ENCODE data around the gene POSTN. TPM values are rescaled to one million over a fixed set of nuclear protein-coding genes. Genes with fewer than 3 reads are reported as not detected.
"Not testable (repeated sequence)": the region's sequence is repeated elsewhere in the genome, so short reads cannot be mapped to it uniquely, and the experiment has no call there.

The POSTN gene
- total RNA-seq, 1 donor from 2014 or later: 26.5 TPM

DNA sequence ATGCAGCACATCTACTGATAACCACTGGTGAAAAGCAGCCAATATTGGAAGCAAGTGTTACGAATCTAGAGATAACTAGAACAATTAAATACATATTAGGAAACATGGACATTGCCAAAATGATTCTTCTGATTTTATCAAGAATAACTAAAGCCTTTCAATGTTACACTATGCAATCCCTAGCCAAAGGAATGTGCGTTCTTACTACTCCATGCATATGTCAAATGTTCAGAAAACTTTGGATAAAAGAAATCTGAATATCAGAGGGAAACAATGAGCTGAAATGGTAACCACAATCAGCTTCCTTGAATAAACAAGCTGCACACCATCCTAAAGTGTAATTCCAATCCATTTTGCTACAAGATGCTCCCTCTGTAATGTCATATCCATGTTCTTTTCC lies 951 bp upstream of the POSTN start:
- DNase-seq (ENCODE audit: extremely low read depth, low read depth, low spot score): no peak

DNA sequence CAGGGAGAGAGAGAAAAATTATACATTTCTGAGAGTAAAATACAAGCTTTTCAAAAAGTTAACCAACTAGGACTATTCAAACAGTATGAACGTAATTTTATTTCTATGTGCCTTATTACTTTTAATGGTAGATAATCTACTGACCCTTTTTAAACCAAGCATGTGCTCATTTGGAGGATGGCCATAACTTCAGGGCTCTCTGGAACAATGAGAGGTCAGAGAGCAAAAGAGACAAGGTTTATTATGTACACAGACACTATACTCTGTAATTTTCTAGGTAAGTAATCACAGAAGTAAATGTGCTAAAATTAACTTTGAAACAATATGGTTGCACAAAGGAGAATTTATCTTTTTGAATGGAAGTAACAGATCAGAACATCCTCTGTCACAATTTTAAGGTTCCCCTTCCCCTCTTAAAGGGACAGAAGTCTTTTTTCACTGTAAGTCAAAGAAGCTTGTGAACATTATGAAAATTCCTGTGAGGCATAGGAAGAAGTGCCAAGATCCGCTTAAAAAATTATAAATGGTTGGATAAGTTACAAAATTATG lies 1.0 kb downstream of the POSTN start:
- no peak for DNase-seq (ENCODE audit: extremely low read depth, low read depth, low spot score)

DNA sequence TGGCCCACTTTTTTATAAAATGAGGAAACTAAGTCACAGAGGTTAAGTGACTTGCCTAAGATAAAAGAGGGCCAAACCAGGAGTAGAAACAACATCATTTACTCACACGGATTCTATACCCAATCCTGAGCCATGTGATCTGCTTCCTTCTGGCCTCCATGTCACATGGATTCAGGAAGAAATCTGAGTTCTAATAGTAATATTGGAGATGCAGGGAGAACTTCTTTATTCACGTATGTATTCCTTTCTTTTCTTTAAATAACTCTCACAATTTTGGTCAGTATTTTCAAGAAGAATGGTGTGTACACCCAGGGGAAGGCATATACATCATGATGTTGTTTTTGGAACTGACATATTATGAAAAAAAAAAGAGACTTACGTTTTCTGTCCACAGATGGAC lies 1.8 kb downstream of the POSTN start:
- no peak for DNase-seq (ENCODE audit: extremely low read depth, low read depth, low spot score)

- no peak for DNase-seq (ENCODE audit: extremely low read depth, low read depth, low spot score)
Observed at GRCh38 chr13:37595162-37595561, 3.4 kb downstream of the POSTN start.

- DNase-seq (ENCODE audit: extremely low read depth, low read depth, low spot score): no peak
Observed at GRCh38 chr13:37594550-37594949, 4.0 kb downstream of the POSTN start.

- not testable (repeated sequence) for DNase-seq (ENCODE audit: extremely low read depth, low read depth, low spot score)
Observed at GRCh38 chr13:37589381-37589780, 9.2 kb downstream of the POSTN start.

DNA sequence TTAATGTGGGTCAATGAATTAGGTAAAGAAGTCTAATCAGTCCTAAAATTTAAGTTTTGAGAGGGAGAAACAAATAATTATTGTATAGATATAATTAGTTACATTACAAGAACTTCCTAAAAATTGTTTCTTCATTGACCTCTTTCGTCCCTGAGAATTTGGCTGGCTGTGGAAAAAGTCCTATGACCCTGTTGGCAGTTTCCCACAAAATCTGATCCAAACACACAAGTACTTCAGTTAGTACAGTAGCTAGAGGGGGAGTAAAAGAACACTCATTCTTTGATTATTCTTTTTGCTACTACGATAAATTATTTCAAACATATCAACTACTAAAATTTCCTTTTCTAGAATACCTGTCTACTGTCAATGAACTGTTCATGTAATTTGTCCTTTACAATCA lies 11.3 kb downstream of the POSTN start:
- DNase-seq (ENCODE audit: extremely low read depth, low read depth, low spot score): no peak

GRCh38 chr13:37586164-37586563 lies 12.4 kb downstream of the POSTN start:
- DNase-seq (ENCODE audit: extremely low read depth, low read depth, low spot score): no peak

- no peak for DNase-seq (ENCODE audit: extremely low read depth, low read depth, low spot score)
Observed at GRCh38 chr13:37585541-37585940, 13.0 kb downstream of the POSTN start.

DNA sequence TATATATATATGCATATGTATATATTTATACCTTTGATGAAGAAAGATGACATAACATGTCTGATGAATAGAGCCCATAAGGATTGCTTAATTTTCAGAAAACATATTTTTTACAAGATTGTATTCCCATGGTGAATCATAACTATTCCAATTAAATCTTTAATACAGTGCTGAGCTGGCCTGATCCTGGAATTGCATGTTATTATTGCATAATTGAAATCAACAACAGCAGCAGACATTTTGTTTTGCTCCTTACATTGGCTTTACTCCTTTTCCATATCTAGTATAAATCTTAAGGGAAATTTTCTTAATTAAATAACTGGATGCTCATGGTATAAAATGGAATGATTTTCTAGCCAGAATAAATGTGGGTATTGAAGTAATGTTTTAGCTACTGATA lies 22.0 kb downstream of the POSTN start:
- DNase-seq (ENCODE audit: extremely low read depth, low read depth, low spot score): no peak

DNA sequence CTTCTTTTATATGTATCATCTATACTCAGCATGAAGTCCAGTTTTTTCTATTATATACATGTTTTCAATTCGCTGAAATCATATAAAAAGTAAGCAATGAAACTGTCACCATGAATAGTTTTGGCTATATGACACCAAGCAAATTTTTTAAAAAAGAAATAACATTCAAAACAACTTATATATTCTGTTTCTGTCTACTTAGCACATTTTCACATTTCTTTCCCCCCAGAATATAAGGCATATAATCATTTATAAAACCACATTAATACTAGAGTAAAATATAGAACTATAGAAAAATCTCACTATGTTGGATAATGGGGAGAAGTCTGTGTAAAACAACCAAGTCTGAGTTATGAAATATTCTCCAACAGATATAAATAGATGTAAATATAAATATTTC lies 33.1 kb downstream of the POSTN start:
- no peak for DNase-seq (ENCODE audit: extremely low read depth, low read depth, low spot score)

DNA sequence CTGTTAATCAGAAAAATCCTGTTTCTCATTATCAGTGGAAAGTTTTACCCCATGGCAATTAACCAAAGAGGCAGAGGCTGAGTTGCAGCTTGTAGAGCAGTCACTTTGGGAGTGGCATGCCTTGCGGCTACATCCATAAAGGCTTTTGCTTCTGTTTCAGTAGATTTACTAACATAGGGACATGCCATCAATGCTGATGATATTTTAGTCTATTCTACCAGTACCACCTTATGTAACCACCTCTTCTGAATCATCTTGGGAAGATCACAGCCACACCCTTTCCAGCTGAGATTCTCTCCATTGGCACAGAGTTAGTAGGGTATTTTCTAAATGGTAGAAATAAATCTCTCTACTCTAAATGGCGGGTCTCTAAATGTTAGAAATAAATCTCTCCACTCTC lies 37.5 kb downstream of the POSTN start:
- DNase-seq (ENCODE audit: extremely low read depth, low read depth, low spot score): no peak

DNA sequence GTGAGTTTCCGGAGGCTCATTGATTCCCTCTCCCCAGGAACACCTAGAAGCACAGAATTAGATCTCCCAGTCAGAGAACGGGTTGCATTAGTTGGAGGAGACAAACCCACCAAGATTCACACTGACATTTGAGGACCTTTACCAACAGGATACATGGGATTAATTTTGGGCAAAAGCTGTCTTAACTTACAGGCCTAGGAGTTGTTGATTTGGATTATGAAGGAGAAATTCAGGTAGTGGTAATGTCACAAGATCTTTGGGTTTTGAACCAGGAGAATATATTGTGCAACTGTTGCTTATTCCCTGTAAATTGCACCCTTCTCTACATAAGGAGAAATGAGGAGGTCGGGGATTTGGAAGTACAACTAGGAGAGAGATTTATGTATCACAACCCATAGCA lies 38.0 kb downstream of the POSTN start:
- no peak for DNase-seq (ENCODE audit: extremely low read depth, low read depth, low spot score)

- DNase-seq (ENCODE audit: extremely low read depth, low read depth, low spot score): not testable (repeated sequence)
Observed at GRCh38 chr13:37558766-37559165, 39.8 kb downstream of the POSTN start.

- DNase-seq (ENCODE audit: extremely low read depth, low read depth, low spot score): no peak
Observed at GRCh38 chr13:37546087-37546486, 52.5 kb downstream of the POSTN start.

DNA sequence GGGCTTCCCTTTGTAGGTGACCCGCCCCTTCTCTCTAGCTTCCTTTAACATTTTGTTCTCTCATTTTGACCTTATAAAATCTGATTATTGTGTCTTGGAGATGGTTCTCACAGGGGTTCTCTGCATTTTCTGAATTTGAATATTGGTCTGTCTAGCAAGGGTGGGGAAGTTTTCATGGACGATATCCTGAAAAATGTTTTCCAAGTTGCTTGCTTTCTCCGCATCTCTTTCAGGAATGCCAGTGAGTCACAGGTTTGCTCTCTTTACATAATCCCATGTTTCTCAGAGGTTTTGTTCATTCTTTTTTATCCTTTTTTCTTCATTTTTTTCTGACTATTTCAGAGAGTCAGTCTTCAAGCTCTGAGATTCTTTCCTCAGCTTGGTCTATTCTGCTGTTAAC lies 53.6 kb downstream of the POSTN start:
- no peak for DNase-seq (ENCODE audit: extremely low read depth, low read depth, low spot score)

DNA sequence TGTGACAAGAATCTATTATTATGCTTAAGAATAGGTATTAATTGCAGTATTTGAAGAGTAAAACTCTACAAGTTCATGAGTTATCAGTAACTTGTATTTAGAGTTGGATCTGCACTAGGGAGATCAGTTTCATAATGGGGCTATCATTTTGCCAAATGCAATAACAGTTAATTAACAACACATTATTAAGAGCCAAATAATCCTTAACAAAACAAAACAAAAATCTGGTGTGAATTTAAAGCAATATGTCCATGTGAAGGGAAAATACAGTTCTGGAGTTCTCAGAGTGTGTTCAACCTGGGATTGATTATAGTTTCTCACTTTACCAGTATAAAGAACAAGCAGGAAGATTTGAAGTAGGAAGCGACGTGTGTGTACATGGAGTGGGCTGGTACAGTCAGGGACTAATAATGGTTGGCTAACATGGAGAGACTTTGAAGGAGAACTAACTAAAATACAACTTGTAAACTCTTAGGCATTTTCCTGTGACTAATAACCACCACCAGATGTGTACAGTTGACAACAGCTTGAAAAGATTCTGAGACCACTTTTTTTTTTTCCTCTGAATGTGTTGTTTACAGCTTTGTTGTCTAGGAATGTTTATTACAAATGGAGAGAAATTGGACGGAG lies 58.5 kb downstream of the POSTN start:
- no peak for DNase-seq (ENCODE audit: extremely low read depth, low read depth, low spot score)

GRCh38 chr13:37539170-37539569 lies 59.4 kb downstream of the POSTN start:
- no peak for DNase-seq (ENCODE audit: extremely low read depth, low read depth, low spot score)

GRCh38 chr13:37535501-37535900 lies 63.1 kb downstream of the POSTN start:
- DNase-seq (ENCODE audit: extremely low read depth, low read depth, low spot score): no peak

GRCh38 chr13:37534676-37535075 lies 63.9 kb downstream of the POSTN start:
- no peak for DNase-seq (ENCODE audit: extremely low read depth, low read depth, low spot score)

DNA sequence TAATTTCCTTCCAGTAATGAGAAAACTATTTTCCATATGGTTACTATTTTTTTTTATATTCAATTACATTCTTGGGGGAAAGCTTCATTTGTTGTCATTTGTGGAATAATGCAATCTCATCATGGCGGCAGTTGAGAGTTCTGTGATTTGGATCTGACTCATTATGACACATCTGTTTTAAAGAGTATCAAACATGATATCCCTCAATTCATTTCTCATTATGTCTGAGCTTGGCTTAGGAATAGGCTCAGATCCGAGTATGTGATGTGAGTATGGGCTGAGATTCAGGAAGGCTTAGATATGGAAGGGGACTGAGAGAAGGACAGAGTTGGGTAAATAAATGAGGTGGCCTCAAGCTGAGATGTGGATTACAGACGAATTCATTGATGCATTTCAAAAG lies 64.4 kb downstream of the POSTN start:
- no peak for DNase-seq (ENCODE audit: extremely low read depth, low read depth, low spot score)

DNA sequence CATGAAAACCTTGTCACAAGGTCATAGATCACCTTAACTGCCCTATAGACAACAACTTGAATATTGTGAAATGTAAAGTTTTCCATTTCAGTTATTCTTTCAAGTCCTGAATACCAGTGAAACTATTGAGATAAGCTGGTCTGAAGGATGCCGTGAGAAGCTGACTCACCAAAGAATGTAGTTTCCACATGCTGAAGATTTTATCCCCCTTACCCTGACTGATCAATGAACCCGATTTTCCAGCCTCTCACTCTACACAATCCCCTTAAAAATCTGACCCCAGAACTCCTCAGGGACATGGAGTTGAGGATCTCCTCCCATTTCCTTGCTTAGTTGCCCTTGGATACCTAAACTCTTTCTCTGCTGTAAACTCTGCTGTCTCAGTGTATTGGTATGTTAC lies 67.5 kb downstream of the POSTN start:
- DNase-seq (ENCODE audit: extremely low read depth, low read depth, low spot score): no peak

DNA sequence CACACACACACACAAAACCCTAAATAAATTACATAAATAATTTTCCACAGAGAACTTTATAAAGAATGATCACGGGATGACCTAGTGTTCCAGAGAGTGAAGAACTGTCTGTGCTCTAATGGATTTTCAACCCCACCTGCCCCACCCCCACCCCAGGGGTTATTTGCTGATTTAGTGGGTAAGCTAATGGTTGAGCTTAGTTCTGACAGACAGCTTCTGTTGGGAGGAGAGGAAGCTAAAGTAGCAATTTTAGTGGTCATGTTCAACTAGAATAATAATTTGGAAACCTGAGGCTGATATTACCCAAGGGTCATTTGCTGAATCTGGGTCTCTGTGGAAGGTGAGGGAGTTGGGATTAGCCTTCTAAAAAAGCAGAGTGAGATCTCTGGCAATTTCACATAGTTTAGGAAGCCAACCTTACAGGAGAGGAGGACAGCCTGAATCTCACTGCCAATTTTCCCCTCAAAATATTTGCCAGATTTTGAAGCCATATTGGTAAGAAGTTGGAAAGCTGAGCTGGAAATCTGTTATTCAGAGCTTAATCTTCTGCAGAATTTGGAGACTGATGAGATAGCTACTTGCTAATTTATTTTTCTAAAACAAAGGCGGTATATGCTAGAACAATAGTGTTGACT lies 68.7 kb downstream of the POSTN start:
- no peak for DNase-seq (ENCODE audit: extremely low read depth, low read depth, low spot score)
